ENCODE measurements around the gene SLC15A1. TPM values are rescaled to one million over a fixed set of nuclear protein-coding genes. Genes with fewer than 3 reads are reported as not detected.

The SLC15A1 gene
- total RNA-seq, 1 experiment from 2014 or later = 1.9 TPM

- H4K8ac ChIP-seq (replicated peaks; ENCODE audit: insufficient read length, low read depth, low read length) = no peak overlapping the region
- no peaks in the 10 kb centered on the region for H3K36me3 Mint-ChIP-seq (ENCODE audit: insufficient read depth in 1 of 3, low read depth in 3 of 3)
- no peaks in the 10 kb centered on the region for H3K9me3 Mint-ChIP-seq
- H3K56ac ChIP-seq (ENCODE audit: insufficient read length, low read depth, low read length) = no peak overlapping the region
- no peaks in the 10 kb centered on the region for H3K4me1 ChIP-seq (ENCODE audit: insufficient read depth, low read length)
- H2BK20ac ChIP-seq (ENCODE audit: low read depth, low read length, poor library complexity, severe bottlenecking) = no peak overlapping the region
- H2AK5ac ChIP-seq (ENCODE audit: insufficient read length, low read length) = no peak overlapping the region
- H2BK5ac ChIP-seq (ENCODE audit: insufficient read length, low read length) = no peak overlapping the region
- no peak overlapping the region for H3T11ph ChIP-seq (ENCODE audit: low read length)
- H4K5ac ChIP-seq (ENCODE audit: insufficient read length, low read depth, low read length) = no peak overlapping the region
- DNase-seq = peak; percentile 70
- H3K23me2 ChIP-seq (ENCODE audit: insufficient read length, low read depth, low read length, poor library complexity, severe bottlenecking) = no peaks in the 10 kb centered on the region
- H3K4me1 Mint-ChIP-seq = peaks cover 3% of the 10 kb centered on the region in 2 experiments; a peak in 2 of 4 replicates
- no peaks in the 10 kb centered on the region for H3K79me2 ChIP-seq (ENCODE audit: insufficient read depth, low read length)
- no peak overlapping the region for H3K18ac ChIP-seq (ENCODE audit: insufficient read length, low read depth, low read length)
- no peak overlapping the region for H3K27ac ChIP-seq (ENCODE audit: insufficient read length, low read depth, low read length)
- no peak overlapping the region for H3K23ac ChIP-seq (ENCODE audit: insufficient read length, low read depth, low read length)
- H4K20me1 ChIP-seq (ENCODE audit: control insufficient read depth, insufficient read depth, insufficient read length) = no peaks in the 10 kb centered on the region
- H2AFZ ChIP-seq (ENCODE audit: low read length) = no peak overlapping the region
- H3K14ac ChIP-seq (ENCODE audit: insufficient read depth, low read length) = no peak overlapping the region
- no peaks in the 10 kb centered on the region; the same call in 1 of the 2 replicates for H3K27me3 Mint-ChIP-seq (ENCODE audit: low read depth)
- H3K4me2 ChIP-seq (ENCODE audit: insufficient read depth, insufficient read length, low read length) = no peak overlapping the region
- no peak overlapping the region for H3K4me3 Mint-ChIP-seq
- no CpG with 5 or more reads among the region's 12 CpGs for WGBS (ENCODE audit: extremely low coverage, insufficient read length, low lambda C conversion rate)
- H2BK15ac ChIP-seq (ENCODE audit: low read depth, low read length) = no peak overlapping the region
- no peaks in the 10 kb centered on the region for H3K9me3 ChIP-seq (ENCODE audit: control insufficient read depth, low read depth, low read length)
- no peaks in the 10 kb centered on the region for H3K27me3 ChIP-seq (ENCODE audit: insufficient read depth, low read length)
- no peak overlapping the region for H4K91ac ChIP-seq (ENCODE audit: insufficient read length, low read depth, low read length)
- peak; percentile 62 for TF ChIP-seq CTCF (conservative IDR thresholded peaks at IDR 0.05)
- no peaks in the 10 kb centered on the region for H3K79me1 ChIP-seq (ENCODE audit: insufficient read depth, low read depth, low read length, poor library complexity, severe bottlenecking)
- no peak overlapping the region for H3K4ac ChIP-seq (ENCODE audit: low read depth, low read length)
- peak overlapping the region in 1 of 3 experiments; percentile 69; a peak in 1 of 7 replicates for H3K27ac Mint-ChIP-seq
- no peak overlapping the region for H2BK120ac ChIP-seq (ENCODE audit: low read depth, low read length, poor library complexity, severe bottlenecking)
- H2BK12ac ChIP-seq (ENCODE audit: insufficient read length, low read depth, low read length) = no peak overlapping the region
- no peak overlapping the region for H3K9ac ChIP-seq (ENCODE audit: extremely low read depth, insufficient read length, low read length)
Measured at GRCh38 chr13:98772794-98773452, 20.5 kb upstream of the SLC15A1 start.

Data from H9 (cell line).